H1 (cell line): ENCODE results near the gene ATP5MC2. TPM values are rescaled to one million over a fixed set of nuclear protein-coding genes. Genes with fewer than 3 reads are reported as not detected.

Experiments
- CTCF ChIA-PET: fragments of 300-600 bp; sonication (Branson Sonifier 250); formaldehyde crosslinking; loops from one replicate; lab custom pipeline; 2021; ENCODE audit not compliant: partially characterized antibody; lab: Charles Lee
- POLR2A ChIA-PET: fragments of 300-600 bp; sonication (Branson Sonifier 250); formaldehyde crosslinking; loops from one replicate; lab custom pipeline; 2021; ENCODE audit warnings: inconsistent platforms; ENCODE audit not compliant: partially characterized antibody; lab: Charles Lee
- DNase-seq, 2 experiments: peaks; one replicate each; pipeline versions ENCODE4 v3.0.0 to v3.0.0-alpha.2; 2010 to 2022; ENCODE audit warnings: low spot score in 2 of 2, low read depth in 1 of 2, mixed read lengths in 1 of 2
- FAIRE-seq: peaks from 2 replicates; lab custom pipeline; 2011; peaks lifted over from hg19 to GRCh38; lab: Jason Lieb, UNC
- H2AFZ ChIP-seq: 2 replicates; pipeline ENCODE4 v1.8.1; 2012; ENCODE audit warnings: low read length, inconsistent platforms
- H2AK5ac ChIP-seq: 2 replicates; pipeline ENCODE4 v1.6.1; 2013; ENCODE audit warnings: low read depth, low read length
- H2BK120ac ChIP-seq: replicated peaks from 2 replicates; pipeline ENCODE3; 2013; ENCODE audit warnings: low read depth, low read length, inconsistent platforms
- H2BK12ac ChIP-seq: 2 replicates; pipeline ENCODE4 v1.6.1; 2013; ENCODE audit warnings: low read depth, low read length
- H2BK15ac ChIP-seq: 2 replicates; pipeline ENCODE4 v1.6.1; 2013; ENCODE audit warnings: low read length
- H2BK20ac ChIP-seq: 2 replicates; pipeline ENCODE4 v1.6.1; 2013; ENCODE audit warnings: low read length
- H2BK5ac ChIP-seq: 2 replicates; pipeline ENCODE4 v1.6.1; 2013; ENCODE audit warnings: low read depth, low read length
- H3K14ac ChIP-seq: 2 replicates; pipeline ENCODE4 v1.6.1; 2013; ENCODE audit warnings: inconsistent platforms; ENCODE audit not compliant: insufficient read length
- H3K18ac ChIP-seq: 2 replicates; pipeline ENCODE4 v1.6.1; 2013; ENCODE audit warnings: low read length; ENCODE audit errors: extremely low read depth
- H3K23ac ChIP-seq: 2 replicates; pipeline ENCODE4 v1.6.1; 2013; ENCODE audit warnings: inconsistent platforms; ENCODE audit not compliant: insufficient read length
- H3K23me2 ChIP-seq: 2 replicates; pipeline ENCODE4 v1.6.1; 2013; ENCODE audit warnings: low read depth, low read length
- H3K27ac ChIP-seq: 2 replicates; pipeline ENCODE4 v1.6.1; 2011; ENCODE audit warnings: low read depth, low read length, inconsistent platforms
- H3K27me3 ChIP-seq, 4 experiments: replicated peaks in 1 of 4; 1 replicate in 1 of 4; 2 replicates in 3 of 4; pipeline versions ENCODE4 v1.6.1 to v1.8.1; 2011 to 2013; ENCODE audit warnings: low read length in 3 of 4, mild to moderate bottlenecking in 3 of 4, inconsistent platforms in 2 of 4, mixed read lengths in 2 of 4, moderate library complexity in 1 of 4; ENCODE audit not compliant: control insufficient read depth in 3 of 4, insufficient read depth in 3 of 4; ENCODE audit errors: extremely low read depth in 1 of 4
- H3K36me3 ChIP-seq, 4 experiments: 2 replicates each; pipeline versions ENCODE4 v1.6.1 to v1.8.1; 2011 to 2013; ENCODE audit warnings: mild to moderate bottlenecking in 4 of 4, low read length in 3 of 4, moderate library complexity in 2 of 4, control low read depth in 1 of 4, inconsistent platforms in 1 of 4; ENCODE audit not compliant: insufficient read depth in 4 of 4, control insufficient read depth in 2 of 4
- H3K4ac ChIP-seq: replicated peaks from 2 replicates; pipeline ENCODE3; 2013; ENCODE audit warnings: low read length, low read depth, mixed read lengths, inconsistent platforms; ENCODE audit not compliant: insufficient read length
- H3K4me1 ChIP-seq, 4 experiments: replicated peaks in 1 of 4; 1 replicate in 1 of 4; 2 replicates in 3 of 4; pipeline versions ENCODE4 v1.6.1 to v1.8.1; 2011 to 2013; ENCODE audit warnings: low read length in 3 of 4, inconsistent platforms in 2 of 4, mixed read lengths in 1 of 4; ENCODE audit not compliant: insufficient read depth in 4 of 4, control insufficient read depth in 3 of 4
- H3K4me2 ChIP-seq, 2 experiments: 2 replicates each; pipeline versions ENCODE4 v1.6.1 to v1.8.1; 2011 to 2013; ENCODE audit warnings: low read depth in 2 of 2, low read length in 2 of 2, control low read depth in 1 of 2, inconsistent platforms in 1 of 2, mild to moderate bottlenecking in 1 of 2; ENCODE audit not compliant: insufficient read depth in 1 of 2
- H3K4me3 ChIP-seq, 4 experiments: fragments of 200-600, 300-600 bp in 1 of 4; sonication (generic), shearing (Covaris generic), sonication (Bioruptor Twin) in 1 of 4; 2 replicates each; pipeline versions ENCODE4 v1.5.1 to v1.8.1; 2011 to 2016; ENCODE audit warnings: low read length in 4 of 4, low read depth in 3 of 4, control low read depth in 2 of 4, inconsistent platforms in 2 of 4, mild to moderate bottlenecking in 2 of 4, mixed read lengths in 1 of 4, moderate library complexity in 1 of 4; ENCODE audit not compliant: insufficient read depth in 2 of 4; ENCODE audit errors: extremely low read depth in 1 of 4
- H3K56ac ChIP-seq: replicated peaks from 2 replicates; pipeline ENCODE3; 2013; ENCODE audit warnings: low read depth, mild to moderate bottlenecking, mixed read lengths, low read length, inconsistent platforms; ENCODE audit not compliant: insufficient read length
- H3K79me1 ChIP-seq: 2 replicates; pipeline ENCODE4 v1.6.1; 2013; ENCODE audit warnings: low read depth, low read length, control low read depth
- H3K79me2 ChIP-seq, 2 experiments: 2 replicates each; pipeline versions ENCODE4 v1.6.1 to v1.8.1; 2012 to 2013; ENCODE audit warnings: low read length in 2 of 2, mild to moderate bottlenecking in 2 of 2, inconsistent platforms in 1 of 2; ENCODE audit not compliant: insufficient read depth in 2 of 2, control insufficient read depth in 1 of 2
- H3K9ac ChIP-seq, 4 experiments: replicated peaks in 1 of 4; 1 replicate in 1 of 4; 2 replicates in 3 of 4; pipeline versions ENCODE4 v1.6.1 to v1.8.1; 2011 to 2013; ENCODE audit warnings: low read depth in 3 of 4, low read length in 3 of 4, control low read depth in 2 of 4, mild to moderate bottlenecking in 2 of 4, moderate library complexity in 2 of 4, inconsistent platforms in 1 of 4; ENCODE audit errors: extremely low read depth in 1 of 4
- H3K9me3 ChIP-seq, 2 experiments: 2 replicates each; pipeline versions ENCODE4 v1.6.1 to v1.8.1; 2012 to 2013; ENCODE audit warnings: mild to moderate bottlenecking in 2 of 2, moderate library complexity in 2 of 2, control low read depth in 1 of 2, inconsistent platforms in 1 of 2, low read depth in 1 of 2, low read length in 1 of 2, mixed read lengths in 1 of 2; ENCODE audit not compliant: insufficient read depth in 2 of 2
- H4K20me1 ChIP-seq, 2 experiments: replicated peaks in 1 of 2; 2 replicates each; pipeline versions ENCODE3 to v1.8.1; 2011 to 2013; ENCODE audit warnings: inconsistent platforms in 2 of 2, low read length in 2 of 2, mild to moderate bottlenecking in 1 of 2; ENCODE audit not compliant: insufficient read depth in 2 of 2, control insufficient read depth in 1 of 2
- H4K5ac ChIP-seq: 2 replicates; pipeline ENCODE4 v1.6.1; 2013; ENCODE audit warnings: low read length, low read depth, mixed read lengths, inconsistent platforms; ENCODE audit not compliant: insufficient read length
- H4K8ac ChIP-seq: 2 replicates; pipeline ENCODE4 v1.8.0; 2013; ENCODE audit warnings: mild to moderate bottlenecking, moderate library complexity, low read length, inconsistent platforms; ENCODE audit not compliant: insufficient read depth; ENCODE audit errors: extremely low read depth
- H4K91ac ChIP-seq: replicated peaks from 2 replicates; pipeline ENCODE3; 2013; ENCODE audit warnings: low read length, mixed read lengths, inconsistent platforms; ENCODE audit not compliant: insufficient read length
- ASH2L ChIP-seq: fragments of 200-600, 300-600 bp; sonication (generic); IDR thresholded peaks from one replicate; pipeline ENCODE4 v1.7.1; 2017; ENCODE audit warnings: low read length
- ATF3 ChIP-seq: IDR thresholded peaks from 2 replicates; pipeline ENCODE4 v1.6.1; 2011; ENCODE audit warnings: low read depth, mild to moderate bottlenecking, low read length; ENCODE audit not compliant: insufficient read depth
- CEBPB ChIP-seq: IDR thresholded peaks from 2 replicates; pipeline ENCODE4 v1.6.1; 2012; ENCODE audit warnings: low read depth, low read length
- CHD1 ChIP-seq: IDR thresholded peaks from 2 replicates; pipeline ENCODE4 v1.6.1; 2012; ENCODE audit warnings: low read depth, low read length, improper control_type of control experiment
- CTBP2 ChIP-seq: IDR thresholded peaks from 2 replicates; pipeline ENCODE4 v1.7.0; 2011; ENCODE audit warnings: borderline replicate concordance, mild to moderate bottlenecking, moderate library complexity, mixed read lengths, low read length; ENCODE audit not compliant: insufficient read depth, insufficient read length
- JUND ChIP-seq: IDR thresholded peaks from 2 replicates; pipeline ENCODE4 v1.6.1; 2011; ENCODE audit warnings: mild to moderate bottlenecking, improper control_type of control experiment, low read length
- NANOG ChIP-seq: IDR thresholded peaks from 2 replicates; pipeline ENCODE4 v1.6.1; 2011; ENCODE audit warnings: low read length, low read depth, mild to moderate bottlenecking, inconsistent platforms; ENCODE audit not compliant: insufficient read depth, poor library complexity, severe bottlenecking
- RNF2 ChIP-seq: fragments of 200-900, 300-1000 bp; sonication (generic); IDR thresholded peaks from 2 replicates; pipeline ENCODE4 v1.7.1; 2016; ENCODE audit warnings: borderline replicate concordance, low read depth, mild to moderate bottlenecking, antibody characterized with exemption, low read length; ENCODE audit not compliant: poor library complexity, severe bottlenecking; ENCODE audit errors: missing control alignments
- RXRA ChIP-seq: IDR thresholded peaks from 2 replicates; pipeline ENCODE4 v1.6.1; 2011; ENCODE audit warnings: low read depth, mild to moderate bottlenecking, low read length, moderate library complexity; ENCODE audit not compliant: insufficient read depth
- SAP30 ChIP-seq: fragments of 300-600 bp; sonication (generic); IDR thresholded peaks from 2 replicates; pipeline ENCODE4 v1.7.1; 2012; ENCODE audit warnings: low read length, moderate library complexity, mild to moderate bottlenecking, inconsistent platforms; ENCODE audit not compliant: insufficient read depth, insufficient replicate concordance
- SP2 ChIP-seq: IDR thresholded peaks from 2 replicates; pipeline ENCODE4 v1.6.1; 2012; ENCODE audit warnings: mild to moderate bottlenecking, low read length, inconsistent platforms
- SP4 ChIP-seq: IDR thresholded peaks from 2 replicates; pipeline ENCODE4 v1.6.1; 2012; ENCODE audit warnings: low read length, inconsistent platforms
- YY1 ChIP-seq: IDR thresholded peaks from 2 replicates; pipeline ENCODE4 v1.6.1; 2011; ENCODE audit warnings: low read depth, mild to moderate bottlenecking, low read length
- ZNF274 ChIP-seq: IDR thresholded peaks from 2 replicates; pipeline ENCODE4 v1.7.0; 2012; ENCODE audit warnings: low read length, borderline replicate concordance; ENCODE audit errors: extremely low read depth
- WGBS, 2 experiments: shearing (Covaris generic) in 1 of 2; methylation state at CpG; one replicate each; pipeline versions ENCODE4 v1.1.6 to v1.1.7; 2013 to 2015; ENCODE audit warnings: low lambda C conversion rate in 2 of 2, mixed read lengths in 2 of 2, inconsistent platforms in 1 of 2, low coverage in 1 of 2, missing lambda C conversion rate in 1 of 2; ENCODE audit not compliant: insufficient replicate concordance in 2 of 2, insufficient coverage in 1 of 2, insufficient read length in 1 of 2; ENCODE audit errors: extremely low coverage in 1 of 2, missing lambda C conversion rate in 1 of 2; 5-methylcytosine and 5-hydroxymethylcytosine counted together
- polyA plus RNA-seq, 7 experiments: library from polyadenylated mRNA; depleted of rRNA in 3 of 7; stranded (reverse) in 5 of 7; unstranded in 2 of 7; fragments of >200 nt in 5 of 7; fragments of 200-250 nt in 2 of 7; gene quantifications; 1 replicate in 5 of 7; 2 replicates in 1 of 7; 4 replicates in 1 of 7; pipeline versions ENCODE4 v1.2.1 to v1.2.3, GENCODE V29; 2011 to 2013; ENCODE audit warnings: missing spikeins in 2 of 7, mixed read lengths in 2 of 7
- total RNA-seq: library from RNA; stranded (reverse); fragmentation: NEBNext Ultra II Directional; extraction: Animal tissue kit (Norgen Biotek cat#: 25700); gene quantifications from 2 replicates; pipeline ENCODE4 v1.2.1, GENCODE V29; 2021

ATP5MC2 gene
- total and polyA plus RNA-seq, 2 of the 8 experiments (the other 6 are each of a cell fraction or from before 2014, with no cell fraction given), result 408 to 952 TPM

- no peak overlapping the region for H2BK12ac ChIP-seq
- H4K91ac ChIP-seq, result no peak overlapping the region
- no peak overlapping the region for H2BK120ac ChIP-seq
- H4K5ac ChIP-seq, result no peak overlapping the region
- H3K36me3 ChIP-seq, result no peaks in the 10 kb centered on the region
- H3K18ac ChIP-seq, result no peak overlapping the region
- H3K79me1 ChIP-seq, result no peaks in the 10 kb centered on the region
- no peaks in the 10 kb centered on the region for H4K20me1 ChIP-seq
- H3K4me1 ChIP-seq, result no peaks in the 10 kb centered on the region
- no peak overlapping the region for H2AFZ ChIP-seq
- no peak overlapping the region for H3K23ac ChIP-seq
- 84% methylated on average over 1 of the region's 1 CpG; no CpG with 5 or more reads in 1 of the 2 experiments for WGBS, 2 experiments
- no peak overlapping the region for H3K14ac ChIP-seq
- H3K23me2 ChIP-seq, result no peaks in the 10 kb centered on the region
- H3K27me3 ChIP-seq, result no peaks in the 10 kb centered on the region
- H3K9me3 ChIP-seq, result no peaks in the 10 kb centered on the region
- no peak overlapping the region for H2BK20ac ChIP-seq
- no peak overlapping the region for H4K8ac ChIP-seq
- no peak overlapping the region for H3K4me2 ChIP-seq
- H2BK5ac ChIP-seq, result no peak overlapping the region
- H3K56ac ChIP-seq, result no peak overlapping the region
- no peak overlapping the region for H2BK15ac ChIP-seq
- no peaks in the 10 kb centered on the region for H3K79me2 ChIP-seq
- no peak overlapping the region for H3K4ac ChIP-seq
- CTCF ChIA-PET, result interaction anchor here (0.7 to 0.9 kb wide), 2 partner anchors 39 to 711 kb away, joined by 3 to 4 read pairs; no protein-coding TSS in a partner anchor
- no peak overlapping the region for H3K27ac ChIP-seq
- FAIRE-seq (no peak), DNase-seq (no peak)
- H2AK5ac ChIP-seq, result no peak overlapping the region
- no peak overlapping the region for H3K9ac ChIP-seq
- H3K4me3 ChIP-seq, result no peak overlapping the region
- POLR2A ChIA-PET, result interaction anchor here (0.7 to 2.2 kb wide), 4 partner anchors 9 to 27 kb away, joined by 3 to 10 read pairs (median 5); partner anchors contain the start of gene ATP5MC2
- no peak for TF ChIP-seq SP4
- TF ChIP-seq NANOG, result no peak
- no peak for TF ChIP-seq CHD1
- no peak for TF ChIP-seq SP2
- no peak for TF ChIP-seq CEBPB
- no peak for TF ChIP-seq ZNF274
- no peak for TF ChIP-seq JUND
- TF ChIP-seq CTBP2, result no peak
- no peak for TF ChIP-seq RNF2
- TF ChIP-seq SAP30, result no peak
- no peak for TF ChIP-seq YY1
- no peak for TF ChIP-seq ASH2L
- TF ChIP-seq ATF3, result no peak
- TF ChIP-seq RXRA, result no peak
Observed at GRCh38 chr12:53652366-53652765, 23.5 kb downstream of the ATP5MC2 start.
